ENCODE measurements around the gene NKD1. TPM values are rescaled to one million over a fixed set of nuclear protein-coding genes. Genes with fewer than 3 reads are reported as not detected.

Gene NKD1
- total RNA-seq, 1 donor from 2014 or later, result 1.5 TPM

DNA sequence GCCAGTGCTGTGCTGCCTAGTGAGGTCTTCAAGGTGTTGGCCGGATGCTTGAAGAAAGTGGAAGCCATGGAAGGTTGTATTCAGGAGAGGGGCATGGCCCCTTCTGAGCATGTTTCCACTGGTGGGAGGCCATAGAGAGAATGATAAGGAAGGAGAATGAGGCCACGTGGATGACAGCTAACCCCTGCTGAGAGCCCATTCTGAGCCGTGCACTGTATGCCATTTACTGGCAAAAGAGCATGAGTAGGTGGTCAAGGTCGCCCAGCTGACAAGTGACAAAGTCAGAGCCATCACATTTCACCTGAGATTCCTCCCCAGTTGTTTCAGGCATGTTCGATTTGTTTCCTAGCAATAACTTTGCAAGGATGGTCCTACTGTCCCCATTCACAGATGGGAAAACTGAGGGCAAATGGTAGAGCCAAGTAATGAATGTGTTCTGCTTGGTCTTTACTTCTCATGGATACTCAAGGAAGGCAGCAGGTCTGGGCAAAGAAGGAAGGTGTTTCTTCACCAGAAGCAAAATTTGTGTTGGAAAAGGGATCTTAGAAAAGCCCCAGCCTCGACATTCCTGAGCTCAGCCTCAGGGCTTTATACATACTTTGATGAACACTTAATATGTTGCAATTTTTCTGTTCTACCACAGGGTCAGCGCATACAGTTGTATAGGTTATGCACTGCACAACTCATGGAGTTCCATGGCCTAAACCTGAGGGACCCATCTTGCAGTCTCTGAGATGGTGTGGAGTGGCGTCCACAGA is 10.5 kb upstream of the NKD1 start:
- H3K27me3 Mint-ChIP-seq, result peaks cover 13% of the 10 kb centered on the region
- H3K9me3 Mint-ChIP-seq, result peaks cover 6% of the 10 kb centered on the region
- TF ChIP-seq, protein P1, sequence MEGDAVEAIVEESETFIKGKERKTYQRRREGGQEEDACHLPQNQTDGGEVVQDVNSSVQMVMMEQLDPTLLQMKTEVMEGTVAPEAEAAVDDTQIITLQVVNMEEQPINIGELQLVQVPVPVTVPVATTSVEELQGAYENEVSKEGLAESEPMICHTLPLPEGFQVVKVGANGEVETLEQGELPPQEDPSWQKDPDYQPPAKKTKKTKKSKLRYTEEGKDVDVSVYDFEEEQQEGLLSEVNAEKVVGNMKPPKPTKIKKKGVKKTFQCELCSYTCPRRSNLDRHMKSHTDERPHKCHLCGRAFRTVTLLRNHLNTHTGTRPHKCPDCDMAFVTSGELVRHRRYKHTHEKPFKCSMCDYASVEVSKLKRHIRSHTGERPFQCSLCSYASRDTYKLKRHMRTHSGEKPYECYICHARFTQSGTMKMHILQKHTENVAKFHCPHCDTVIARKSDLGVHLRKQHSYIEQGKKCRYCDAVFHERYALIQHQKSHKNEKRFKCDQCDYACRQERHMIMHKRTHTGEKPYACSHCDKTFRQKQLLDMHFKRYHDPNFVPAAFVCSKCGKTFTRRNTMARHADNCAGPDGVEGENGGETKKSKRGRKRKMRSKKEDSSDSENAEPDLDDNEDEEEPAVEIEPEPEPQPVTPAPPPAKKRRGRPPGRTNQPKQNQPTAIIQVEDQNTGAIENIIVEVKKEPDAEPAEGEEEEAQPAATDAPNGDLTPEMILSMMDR (IDR thresholded peaks at IDR 0.05), result no peak
- H3K27ac Mint-ChIP-seq, result no peak overlapping the region
- DNase-seq (no peak), ATAC-seq (ENCODE audit: low read depth) (no peak)
- no peak overlapping the region for H3K4me3 Mint-ChIP-seq
- ChIA-PET POLR2A (no interaction called here), CTCF (no interaction called here)
- no peaks in the 10 kb centered on the region for H3K4me1 Mint-ChIP-seq
- intact Hi-C loops (cut with micrococcal nuclease), result no loop called here
- H3K36me3 Mint-ChIP-seq (ENCODE audit: low read depth), result no peaks in the 10 kb centered on the region

DNA sequence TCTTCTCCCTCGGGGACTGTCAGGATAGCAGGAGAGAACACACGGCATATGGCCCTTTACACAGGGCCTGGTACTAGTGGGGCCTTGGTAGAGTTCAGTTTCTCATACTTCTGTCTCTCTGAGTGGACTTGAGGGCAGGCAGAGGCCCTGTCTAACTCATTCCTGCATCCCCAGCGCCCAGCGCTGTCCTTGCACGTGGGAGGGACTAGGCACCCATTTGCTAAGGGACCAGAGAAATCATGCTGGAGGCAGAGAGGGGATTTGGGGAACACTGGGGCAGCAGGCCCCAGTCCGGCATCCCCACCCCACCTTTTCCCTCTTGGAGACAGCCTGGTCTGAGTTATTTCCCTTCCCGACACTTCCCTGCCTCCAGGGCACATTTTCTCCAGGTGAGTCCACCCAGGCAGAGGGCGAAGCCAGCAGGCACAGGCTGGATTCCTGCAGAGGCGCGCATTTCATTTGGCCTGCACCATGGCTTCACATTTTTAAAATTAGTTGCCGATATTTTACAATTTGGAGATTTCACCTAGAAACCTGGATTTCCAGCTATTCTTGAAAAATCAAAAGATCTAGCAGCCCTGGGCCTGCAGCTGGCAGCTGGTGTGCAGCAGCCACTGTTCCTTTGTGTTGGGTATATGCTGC is 9.7 kb upstream of the NKD1 start:
- intact Hi-C loops (cut with micrococcal nuclease), result no loop called here
- H3K4me1 Mint-ChIP-seq, result no peaks in the 10 kb centered on the region
- peaks cover 6% of the 10 kb centered on the region for H3K9me3 Mint-ChIP-seq
- no peaks in the 10 kb centered on the region for H3K36me3 Mint-ChIP-seq (ENCODE audit: low read depth)
- DNase-seq (no peak), ATAC-seq (ENCODE audit: low read depth) (no peak)
- H3K4me3 Mint-ChIP-seq, result no peak overlapping the region
- ChIA-PET CTCF (no interaction called here), POLR2A (no interaction called here)
- no peak overlapping the region for H3K27ac Mint-ChIP-seq
- H3K27me3 Mint-ChIP-seq, result peaks cover 10% of the 10 kb centered on the region
- TF ChIP-seq, protein P1 (IDR thresholded peaks at IDR 0.05), result no peak

DNA sequence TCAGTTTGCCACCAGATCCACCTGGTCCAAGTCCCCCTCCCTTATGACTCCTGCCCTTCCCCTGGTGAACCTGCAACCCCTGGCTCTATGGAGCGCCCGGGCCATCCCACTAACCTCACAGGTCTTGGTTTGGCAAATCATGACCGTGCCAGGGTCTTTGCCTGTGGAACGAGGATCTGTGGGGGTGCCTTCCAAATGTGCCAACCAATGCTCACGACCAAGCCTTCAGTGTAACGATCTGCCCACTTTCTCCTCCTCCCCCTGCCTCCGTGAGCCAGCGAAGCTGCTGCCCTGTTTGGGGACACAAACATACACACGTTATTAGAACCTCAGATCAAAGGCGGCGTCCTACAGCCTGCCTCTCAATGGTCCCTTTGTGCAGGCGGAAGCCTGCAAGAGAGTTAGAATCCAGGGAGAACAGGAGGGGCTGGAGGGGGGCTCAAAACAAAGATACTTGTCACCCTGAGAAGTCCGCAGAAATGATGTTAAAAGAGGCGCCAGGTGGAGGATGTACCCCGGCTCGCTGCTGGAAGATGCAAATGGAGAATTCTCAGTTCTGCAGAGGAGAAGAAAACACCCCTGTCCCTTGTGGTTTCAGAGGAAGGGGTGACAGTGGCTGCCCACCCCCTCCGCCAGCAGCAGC is 9.0 kb upstream of the NKD1 start:
- Mint-ChIP-seq H3K9me3 (peaks cover 6% of the 10 kb centered on the region), H3K36me3 (ENCODE audit: low read depth) (no peaks in the 10 kb centered on the region), H3K4me3 (no peak overlapping the region), H3K27me3 (peaks cover 6% of the 10 kb centered on the region), H3K27ac (no peak overlapping the region), H3K4me1 (no peaks in the 10 kb centered on the region)
- intact Hi-C loops (cut with micrococcal nuclease), result no loop called here
- TF ChIP-seq, protein P1 (IDR thresholded peaks at IDR 0.05), result no peak
- ChIA-PET POLR2A (no interaction called here), CTCF (no interaction called here)
- DNase-seq, result no peak
- no peak for ATAC-seq (ENCODE audit: low read depth)

DNA sequence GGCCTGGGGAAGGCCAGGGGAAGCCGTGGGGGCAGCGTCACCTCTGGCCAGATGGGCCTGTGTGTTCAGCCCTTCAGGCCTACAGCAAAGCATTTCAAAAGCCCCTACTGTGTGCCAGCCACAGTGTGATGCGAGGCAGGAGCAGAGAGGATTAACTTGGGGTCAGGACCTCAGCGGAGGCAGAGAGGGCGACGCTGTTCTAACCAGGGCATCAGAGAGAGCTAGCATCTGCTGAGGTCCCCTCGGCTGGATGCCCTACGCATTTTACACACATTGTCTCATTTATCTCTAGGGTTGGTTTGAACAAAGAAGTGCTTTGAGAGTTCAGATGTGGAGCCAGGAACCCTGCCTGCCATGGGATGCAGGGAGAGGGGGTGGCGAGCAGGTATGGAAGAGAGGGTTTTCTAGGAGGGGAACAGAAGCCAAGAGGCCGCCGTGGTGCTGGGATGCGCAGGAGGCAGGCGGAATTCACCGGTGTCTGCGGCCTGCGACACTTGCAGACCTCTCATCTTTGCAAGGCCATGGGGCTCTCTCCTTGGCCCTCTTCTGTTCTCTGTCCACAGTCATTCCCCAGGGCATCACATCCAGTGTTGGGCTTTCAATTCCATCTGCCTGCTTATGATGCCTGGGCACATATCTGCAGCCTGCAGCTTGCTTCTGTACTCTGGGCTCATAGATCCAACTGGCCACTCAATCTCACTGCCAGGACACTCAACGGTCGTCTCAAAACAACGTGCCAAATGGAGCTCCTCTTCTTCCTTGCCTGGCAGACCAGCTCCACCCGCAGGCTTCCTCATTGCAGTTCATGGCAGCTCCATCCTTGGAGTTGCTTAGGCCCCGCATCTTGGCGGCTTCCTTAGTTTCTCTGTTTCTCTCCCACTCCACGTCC is 8.1 kb upstream of the NKD1 start:
- no peak overlapping the region for H3K27ac Mint-ChIP-seq
- POLR2A ChIA-PET, result no interaction called here
- H3K9me3 Mint-ChIP-seq, result peaks cover 4% of the 10 kb centered on the region
- H3K4me1 Mint-ChIP-seq, result no peaks in the 10 kb centered on the region
- ATAC-seq (ENCODE audit: low read depth) (no peak), DNase-seq (no peak)
- intact Hi-C loops (cut with micrococcal nuclease), result loop anchor here (10.0 kb wide), 1 partner anchor 325 kb away; no protein-coding TSS in a partner anchor
- H3K36me3 Mint-ChIP-seq (ENCODE audit: low read depth), result no peaks in the 10 kb centered on the region
- TF ChIP-seq, protein P1 (IDR thresholded peaks at IDR 0.05), result no peak
- CTCF ChIA-PET, result interaction anchor here (1.5 kb wide), 1 partner anchor 125 kb away, joined by 3 read pairs; no protein-coding TSS in a partner anchor
- H3K4me3 Mint-ChIP-seq, result no peak overlapping the region
- peaks cover 8% of the 10 kb centered on the region for H3K27me3 Mint-ChIP-seq
